ENCODE results near the gene TMEM132C.

DNA sequence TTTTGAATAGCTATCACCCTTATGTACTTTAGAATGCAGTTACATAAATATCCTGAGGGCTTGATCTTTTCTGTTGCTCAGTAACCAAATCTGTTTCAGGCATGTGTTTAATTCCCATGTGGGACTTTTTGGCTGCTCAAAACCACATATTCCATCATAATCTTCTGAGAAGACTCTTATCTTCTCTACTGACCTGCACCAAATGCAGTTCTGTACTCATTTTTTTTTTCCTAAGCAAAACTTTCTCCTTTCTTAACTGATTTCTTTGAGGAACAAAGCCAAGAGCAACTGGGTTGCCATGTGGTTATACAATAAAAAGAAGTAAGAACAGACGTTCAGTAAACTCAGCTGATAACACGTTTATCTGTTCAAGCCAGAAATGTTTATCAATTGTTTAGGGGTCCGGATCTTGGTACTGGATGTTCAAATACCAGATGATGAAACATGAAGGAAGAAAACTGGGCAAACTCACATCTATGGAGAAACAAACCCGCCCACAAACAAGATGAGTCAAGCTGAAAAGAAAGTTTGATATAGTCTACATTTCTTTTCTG is 50.1 kb downstream of the TMEM132C start:
- no peak for TF ChIP-seq POLR2AphosphoS5 (IDR thresholded peaks at IDR 0.05; ENCODE audit: low read depth, low read length)
- TF ChIP-seq, protein P1, sequence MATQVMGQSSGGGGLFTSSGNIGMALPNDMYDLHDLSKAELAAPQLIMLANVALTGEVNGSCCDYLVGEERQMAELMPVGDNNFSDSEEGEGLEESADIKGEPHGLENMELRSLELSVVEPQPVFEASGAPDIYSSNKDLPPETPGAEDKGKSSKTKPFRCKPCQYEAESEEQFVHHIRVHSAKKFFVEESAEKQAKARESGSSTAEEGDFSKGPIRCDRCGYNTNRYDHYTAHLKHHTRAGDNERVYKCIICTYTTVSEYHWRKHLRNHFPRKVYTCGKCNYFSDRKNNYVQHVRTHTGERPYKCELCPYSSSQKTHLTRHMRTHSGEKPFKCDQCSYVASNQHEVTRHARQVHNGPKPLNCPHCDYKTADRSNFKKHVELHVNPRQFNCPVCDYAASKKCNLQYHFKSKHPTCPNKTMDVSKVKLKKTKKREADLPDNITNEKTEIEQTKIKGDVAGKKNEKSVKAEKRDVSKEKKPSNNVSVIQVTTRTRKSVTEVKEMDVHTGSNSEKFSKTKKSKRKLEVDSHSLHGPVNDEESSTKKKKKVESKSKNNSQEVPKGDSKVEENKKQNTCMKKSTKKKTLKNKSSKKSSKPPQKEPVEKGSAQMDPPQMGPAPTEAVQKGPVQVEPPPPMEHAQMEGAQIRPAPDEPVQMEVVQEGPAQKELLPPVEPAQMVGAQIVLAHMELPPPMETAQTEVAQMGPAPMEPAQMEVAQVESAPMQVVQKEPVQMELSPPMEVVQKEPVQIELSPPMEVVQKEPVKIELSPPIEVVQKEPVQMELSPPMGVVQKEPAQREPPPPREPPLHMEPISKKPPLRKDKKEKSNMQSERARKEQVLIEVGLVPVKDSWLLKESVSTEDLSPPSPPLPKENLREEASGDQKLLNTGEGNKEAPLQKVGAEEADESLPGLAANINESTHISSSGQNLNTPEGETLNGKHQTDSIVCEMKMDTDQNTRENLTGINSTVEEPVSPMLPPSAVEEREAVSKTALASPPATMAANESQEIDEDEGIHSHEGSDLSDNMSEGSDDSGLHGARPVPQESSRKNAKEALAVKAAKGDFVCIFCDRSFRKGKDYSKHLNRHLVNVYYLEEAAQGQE (IDR thresholded peaks at IDR 0.05; ENCODE audit: insufficient read depth in 1 of 2, low read depth in 2 of 2, low read length in 2 of 2) = no peak
- no peak for TF ChIP-seq TAF1 (IDR thresholded peaks at IDR 0.05; ENCODE audit: borderline replicate concordance, insufficient read depth, low read length)
- no peak for TF ChIP-seq SIN3A (IDR thresholded peaks at IDR 0.05; ENCODE audit: borderline replicate concordance, insufficient read depth, low read length)
- no peak for TF ChIP-seq FOXP2 (optimal IDR thresholded peaks at IDR 0.05; ENCODE audit: borderline replicate concordance, extremely low read depth, extremely low read length, insufficient read depth)
